K562 (cell line): ENCODE data around the gene DUS3L.

Experiments used
- BCL6 ChIP-seq: fragments of 250-450 bp; sonication (Bioruptor Pico); IDR thresholded peaks from 2 replicates; pipeline ENCODE4 v1.4.0; 2020
- CHD2 ChIP-seq: IDR thresholded peaks from 2 replicates; pipeline ENCODE4 v1.6.1; 2011; ENCODE audit warnings: low read depth, low read length
- CTCF ChIP-seq, 3 experiments: IDR thresholded peaks in 2 of 3; conservative IDR thresholded peaks in 1 of 3; 2 replicates each; pipeline ENCODE4 v1.5.1; 2011 to 2012; ENCODE audit warnings: low read length in 3 of 3, mild to moderate bottlenecking in 3 of 3, control low read depth in 2 of 3, improper control_type of control experiment in 1 of 3, inconsistent platforms in 1 of 3, low read depth in 1 of 3, mixed read lengths in 1 of 3, moderate library complexity in 1 of 3; ENCODE audit not compliant: insufficient read depth in 2 of 3
- FOXP4 ChIP-seq: sonication (generic); formaldehyde crosslinking; IDR thresholded peaks from 2 replicates; pipeline ENCODE4 v1.8.0; 2022; ENCODE audit warnings: mild to moderate bottlenecking, missing genetic modification reagents, borderline replicate concordance
- KAT7 ChIP-seq: sonication (generic); formaldehyde crosslinking; IDR thresholded peaks from 2 replicates; pipeline ENCODE4 v1.8.0; 2022; ENCODE audit warnings: missing genetic modification reagents, mild to moderate bottlenecking, borderline replicate concordance
- PKNOX1 ChIP-seq: fragments of 450-650 bp; IDR thresholded peaks from 2 replicates; pipeline ENCODE4 v1.6.1; 2016
- POLR2AphosphoS5 ChIP-seq: IDR thresholded peaks from 2 replicates; pipeline ENCODE4 v1.6.1; 2011; ENCODE audit warnings: mild to moderate bottlenecking, low read depth, low read length, moderate library complexity; ENCODE audit not compliant: control insufficient read depth, insufficient read depth
- RNF2 ChIP-seq: sonication (generic); IDR thresholded peaks from 2 replicates; pipeline ENCODE4 v1.6.1; 2016
- SNRNP70 ChIP-seq: fragments of 200-400 bp; formaldehyde crosslinking; optimal IDR thresholded peaks from 2 replicates; pipeline ENCODE3; 2017; ENCODE audit warnings: low read depth, low read length
- ZC3H11A ChIP-seq: IDR thresholded peaks from 2 replicates; pipeline ENCODE4 v1.6.1; 2012; ENCODE audit warnings: low read depth, low read length, improper control_type of control experiment
- ZKSCAN8 ChIP-seq: fragments of 200-800 bp; sonication (Bioruptor generic); IDR thresholded peaks from 2 replicates; pipeline ENCODE4 v1.6.1; 2016; ENCODE audit warnings: missing genetic modification characterization, missing compliant biosample characterization
- ZNF398 ChIP-seq: fragments of 250-450 bp; sonication (Bioruptor Pico); IDR thresholded peaks from 2 replicates; pipeline ENCODE4 v1.8.0; 2021; ENCODE audit warnings: moderate library complexity, mild to moderate bottlenecking, inconsistent platforms

- TF ChIP-seq SNRNP70 (no peak), POLR2AphosphoS5 (no peak), PKNOX1 (no peak), CTCF (IDR thresholded peaks at IDR 0.05 in 2 of 3, conservative IDR thresholded peaks at IDR 0.05 in 1 of 3; ENCODE audit: insufficient read depth in 2 of 3, low read depth in 1 of 3, low read length in 3 of 3) (no peak), ZC3H11A (no peak), ZKSCAN8 (CRISPR knock-in tag) (no peak), ZNF398 (CRISPR knock-in tag) (no peak), RNF2 (no peak), BCL6 (CRISPR knock-in tag) (no peak), CHD2 (no peak), KAT7 (CRISPR knock-in tag) (no peak), FOXP4 (CRISPR knock-in tag) (no peak)
These were observed 13.8 kb upstream of the DUS3L start, which contains the start of gene NRTN for GRCh38 chr19:5804516-5805461.
